Measurements from ENCODE around the gene KCNK2.

The KCNK2 gene

GRCh38 chr1:215181518-215181917 is 99.0 kb downstream of the KCNK2 start:
- Histone ChIP-seq H3K27ac (replicated peaks) (no peak overlapping the region), H3K4me3 (replicated peaks; ENCODE audit: insufficient read depth, low read length) (no peak overlapping the region), H3K27me3 (ENCODE audit: insufficient read depth, poor library complexity, severe bottlenecking) (no peaks in the 10 kb centered on the region)
- DNase-seq (ENCODE audit: low read depth in 1 of 2, low spot score in 1 of 2) = no peak
- no peak for TF ChIP-seq GABPA (IDR thresholded peaks at IDR 0.05; ENCODE audit: low read depth)
- TF ChIP-seq, protein P1, sequence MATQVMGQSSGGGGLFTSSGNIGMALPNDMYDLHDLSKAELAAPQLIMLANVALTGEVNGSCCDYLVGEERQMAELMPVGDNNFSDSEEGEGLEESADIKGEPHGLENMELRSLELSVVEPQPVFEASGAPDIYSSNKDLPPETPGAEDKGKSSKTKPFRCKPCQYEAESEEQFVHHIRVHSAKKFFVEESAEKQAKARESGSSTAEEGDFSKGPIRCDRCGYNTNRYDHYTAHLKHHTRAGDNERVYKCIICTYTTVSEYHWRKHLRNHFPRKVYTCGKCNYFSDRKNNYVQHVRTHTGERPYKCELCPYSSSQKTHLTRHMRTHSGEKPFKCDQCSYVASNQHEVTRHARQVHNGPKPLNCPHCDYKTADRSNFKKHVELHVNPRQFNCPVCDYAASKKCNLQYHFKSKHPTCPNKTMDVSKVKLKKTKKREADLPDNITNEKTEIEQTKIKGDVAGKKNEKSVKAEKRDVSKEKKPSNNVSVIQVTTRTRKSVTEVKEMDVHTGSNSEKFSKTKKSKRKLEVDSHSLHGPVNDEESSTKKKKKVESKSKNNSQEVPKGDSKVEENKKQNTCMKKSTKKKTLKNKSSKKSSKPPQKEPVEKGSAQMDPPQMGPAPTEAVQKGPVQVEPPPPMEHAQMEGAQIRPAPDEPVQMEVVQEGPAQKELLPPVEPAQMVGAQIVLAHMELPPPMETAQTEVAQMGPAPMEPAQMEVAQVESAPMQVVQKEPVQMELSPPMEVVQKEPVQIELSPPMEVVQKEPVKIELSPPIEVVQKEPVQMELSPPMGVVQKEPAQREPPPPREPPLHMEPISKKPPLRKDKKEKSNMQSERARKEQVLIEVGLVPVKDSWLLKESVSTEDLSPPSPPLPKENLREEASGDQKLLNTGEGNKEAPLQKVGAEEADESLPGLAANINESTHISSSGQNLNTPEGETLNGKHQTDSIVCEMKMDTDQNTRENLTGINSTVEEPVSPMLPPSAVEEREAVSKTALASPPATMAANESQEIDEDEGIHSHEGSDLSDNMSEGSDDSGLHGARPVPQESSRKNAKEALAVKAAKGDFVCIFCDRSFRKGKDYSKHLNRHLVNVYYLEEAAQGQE (IDR thresholded peaks at IDR 0.05; ENCODE audit: insufficient replicate concordance, low read depth) = no peak
- TF ChIP-seq SPI1 (IDR thresholded peaks at IDR 0.05; ENCODE audit: borderline replicate concordance, low read depth) = no peak
- TF ChIP-seq, protein P2, sequence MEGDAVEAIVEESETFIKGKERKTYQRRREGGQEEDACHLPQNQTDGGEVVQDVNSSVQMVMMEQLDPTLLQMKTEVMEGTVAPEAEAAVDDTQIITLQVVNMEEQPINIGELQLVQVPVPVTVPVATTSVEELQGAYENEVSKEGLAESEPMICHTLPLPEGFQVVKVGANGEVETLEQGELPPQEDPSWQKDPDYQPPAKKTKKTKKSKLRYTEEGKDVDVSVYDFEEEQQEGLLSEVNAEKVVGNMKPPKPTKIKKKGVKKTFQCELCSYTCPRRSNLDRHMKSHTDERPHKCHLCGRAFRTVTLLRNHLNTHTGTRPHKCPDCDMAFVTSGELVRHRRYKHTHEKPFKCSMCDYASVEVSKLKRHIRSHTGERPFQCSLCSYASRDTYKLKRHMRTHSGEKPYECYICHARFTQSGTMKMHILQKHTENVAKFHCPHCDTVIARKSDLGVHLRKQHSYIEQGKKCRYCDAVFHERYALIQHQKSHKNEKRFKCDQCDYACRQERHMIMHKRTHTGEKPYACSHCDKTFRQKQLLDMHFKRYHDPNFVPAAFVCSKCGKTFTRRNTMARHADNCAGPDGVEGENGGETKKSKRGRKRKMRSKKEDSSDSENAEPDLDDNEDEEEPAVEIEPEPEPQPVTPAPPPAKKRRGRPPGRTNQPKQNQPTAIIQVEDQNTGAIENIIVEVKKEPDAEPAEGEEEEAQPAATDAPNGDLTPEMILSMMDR (IDR thresholded peaks at IDR 0.05; ENCODE audit: insufficient read depth, low read length) = no peak
- no peak for TF ChIP-seq POLR2AphosphoS5 (IDR thresholded peaks at IDR 0.05; ENCODE audit: low read depth)

- Histone ChIP-seq H3K27me3 (ENCODE audit: insufficient read depth, poor library complexity, severe bottlenecking) (no peaks in the 10 kb centered on the region), H3K27ac (replicated peaks) (no peak overlapping the region), H3K4me3 (replicated peaks; ENCODE audit: insufficient read depth, low read length) (no peak overlapping the region)
- no peak for TF ChIP-seq GABPA (IDR thresholded peaks at IDR 0.05; ENCODE audit: low read depth)
- TF ChIP-seq POLR2AphosphoS5 (IDR thresholded peaks at IDR 0.05; ENCODE audit: low read depth) = no peak
- TF ChIP-seq, protein P2 (IDR thresholded peaks at IDR 0.05; ENCODE audit: insufficient read depth, low read length) = no peak
- TF ChIP-seq, protein P1 (IDR thresholded peaks at IDR 0.05; ENCODE audit: insufficient replicate concordance, low read depth) = no peak
- no peak for TF ChIP-seq SPI1 (IDR thresholded peaks at IDR 0.05; ENCODE audit: borderline replicate concordance, low read depth)
- no peak for DNase-seq (ENCODE audit: low read depth in 1 of 2, low spot score in 1 of 2)
Observed at GRCh38 chr1:215185067-215185620, 102.6 kb downstream of the KCNK2 start.

DNA sequence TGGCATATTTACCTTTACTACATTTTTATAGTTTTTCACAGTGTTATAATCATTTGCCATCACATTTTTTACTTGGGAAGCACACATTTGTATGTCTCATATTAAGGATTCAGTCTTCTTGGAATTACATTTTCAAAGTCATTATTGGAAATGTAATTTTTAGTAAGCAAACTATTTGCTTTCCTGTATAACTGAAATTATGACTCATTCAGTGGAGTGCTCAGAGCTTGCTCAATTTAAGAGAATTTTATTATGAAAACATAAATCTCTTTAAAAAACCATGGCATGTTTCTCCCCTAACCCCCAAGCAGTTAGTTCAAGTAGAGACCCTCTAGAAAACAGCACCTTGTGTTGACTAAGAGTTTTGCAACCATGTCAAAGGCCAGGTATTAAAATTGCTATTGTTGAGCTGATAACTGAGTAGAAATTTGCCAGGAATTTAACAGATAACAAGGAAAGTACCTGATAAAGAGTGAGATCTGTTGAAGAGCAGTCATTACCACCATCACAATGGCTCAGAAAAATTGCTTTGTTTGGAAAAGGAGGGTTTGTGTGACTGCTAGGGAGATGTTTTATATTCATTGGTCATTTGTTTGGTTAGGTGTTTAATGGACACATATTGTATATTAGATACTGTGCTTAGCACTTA is 105.9 kb downstream of the KCNK2 start:
- DNase-seq (ENCODE audit: low read depth in 1 of 2, low spot score in 1 of 2) = no peak
- Histone ChIP-seq H3K27ac (replicated peaks) (no peak overlapping the region), H3K27me3 (ENCODE audit: insufficient read depth, poor library complexity, severe bottlenecking) (no peaks in the 10 kb centered on the region), H3K4me3 (replicated peaks; ENCODE audit: insufficient read depth, low read length) (no peak overlapping the region)
- TF ChIP-seq, protein P2 (IDR thresholded peaks at IDR 0.05; ENCODE audit: insufficient read depth, low read length) = no peak
- no peak for TF ChIP-seq GABPA (IDR thresholded peaks at IDR 0.05; ENCODE audit: low read depth)
- TF ChIP-seq POLR2AphosphoS5 (IDR thresholded peaks at IDR 0.05; ENCODE audit: low read depth) = no peak
- TF ChIP-seq SPI1 (IDR thresholded peaks at IDR 0.05; ENCODE audit: borderline replicate concordance, low read depth) = no peak
- TF ChIP-seq, protein P1 (IDR thresholded peaks at IDR 0.05; ENCODE audit: insufficient replicate concordance, low read depth) = no peak
